Fibroblast of lung (primary cell): ENCODE measurements around the gene PRKCI. TPM values are rescaled to one million over a fixed set of nuclear protein-coding genes. Genes with fewer than 3 reads are reported as not detected.

Experiments
- DNase-seq, 2 donors: peaks; one replicate each; pipeline versions ENCODE4 v3.0.0 to v3.0.0-alpha.2; 2010; ENCODE audit warnings: low read depth in 2 of 2
- H2AFZ ChIP-seq: 2 replicates; pipeline ENCODE4 v1.5.1; 2012; ENCODE audit warnings: low read length, control low read depth, inconsistent platforms
- H3K27ac ChIP-seq: 2 replicates; pipeline ENCODE4 v1.5.1; 2011; ENCODE audit warnings: low read length, control low read depth; ENCODE audit not compliant: insufficient read depth
- H3K27me3 ChIP-seq: 2 replicates; pipeline ENCODE4 v1.5.1; 2011; ENCODE audit warnings: mild to moderate bottlenecking, low read length; ENCODE audit not compliant: control insufficient read depth, insufficient read depth
- H3K36me3 ChIP-seq: 2 replicates; pipeline ENCODE4 v1.5.1; 2011; ENCODE audit warnings: low read length; ENCODE audit not compliant: control insufficient read depth, insufficient read depth
- H3K4me1 ChIP-seq: 2 replicates; pipeline ENCODE4 v1.5.1; 2011; ENCODE audit warnings: low read length; ENCODE audit not compliant: control insufficient read depth, insufficient read depth; ENCODE audit errors: extremely low read depth
- H3K4me2 ChIP-seq: 2 replicates; pipeline ENCODE4 v1.5.1; 2011; ENCODE audit warnings: low read length, control low read depth; ENCODE audit not compliant: insufficient read depth; ENCODE audit errors: extremely low read depth
- H3K4me3 ChIP-seq, 4 experiments: fragments of 200-600 bp in 1 of 4; sonication (generic) in 1 of 4; replicated peaks in 1 of 4; 2 replicates each; pipeline ENCODE4 v1.5.1; 2011 to 2016; ENCODE audit warnings: low read length in 4 of 4, low read depth in 3 of 4, mild to moderate bottlenecking in 3 of 4, control low read depth in 2 of 4, inconsistent platforms in 1 of 4, mixed read lengths in 1 of 4; ENCODE audit not compliant: insufficient read depth in 1 of 4; ENCODE audit errors: control extremely low read depth in 1 of 4
- H3K79me2 ChIP-seq: 2 replicates; pipeline ENCODE4 v1.5.1; 2012; ENCODE audit warnings: mild to moderate bottlenecking, low read length, inconsistent platforms; ENCODE audit not compliant: control insufficient read depth, insufficient read depth
- H3K9ac ChIP-seq: 2 replicates; pipeline ENCODE4 v1.5.1; 2011; ENCODE audit warnings: mild to moderate bottlenecking, low read length, control low read depth; ENCODE audit not compliant: insufficient read depth
- H3K9me3 ChIP-seq: 2 replicates; pipeline ENCODE4 v1.5.1; 2012; ENCODE audit warnings: low read depth, low read length; ENCODE audit not compliant: control insufficient read depth, insufficient read depth
- H4K20me1 ChIP-seq: 2 replicates; pipeline ENCODE4 v1.5.1; 2011; ENCODE audit warnings: low read length; ENCODE audit not compliant: control insufficient read depth, insufficient read depth; ENCODE audit errors: extremely low read depth
- EZH2 ChIP-seq: IDR thresholded peaks from 2 replicates; pipeline ENCODE4 v1.5.1; 2012; ENCODE audit warnings: low read length, control low read depth, mild to moderate bottlenecking; ENCODE audit errors: missing control alignments
- polyA plus RNA-seq, 2 donors: library from polyadenylated mRNA; depleted of rRNA in 1 of 2; stranded (reverse) in 1 of 2; unstranded in 1 of 2; fragments of >200 nt; gene quantifications; 2 replicates each; pipeline ENCODE4 v1.2.1, GENCODE V29; 2011 to 2012; ENCODE audit warnings: missing spikeins in 1 of 2
- total RNA-seq: library from RNA; depleted of rRNA; stranded (reverse); fragments of >200 nt; gene quantifications from 2 replicates; pipeline ENCODE4 v1.2.1, GENCODE V29; 2014
- TF ChIP-seq, protein P1 (sequence below), 2 donors: IDR thresholded peaks in 1 of 2; conservative IDR thresholded peaks in 1 of 2; 1 replicate in 1 of 2; 2 replicates in 1 of 2; pipeline ENCODE4 v1.5.1; 2011 to 2012; ENCODE audit warnings: low read length in 2 of 2, control low read depth in 1 of 2, inconsistent platforms in 1 of 2, low read depth in 1 of 2, mild to moderate bottlenecking in 1 of 2

The PRKCI gene
- total and polyA plus RNA-seq, 2 donors (not counting 1 experiment from before 2014, with no cell fraction given): 68.7 to 80.3 TPM

DNA sequence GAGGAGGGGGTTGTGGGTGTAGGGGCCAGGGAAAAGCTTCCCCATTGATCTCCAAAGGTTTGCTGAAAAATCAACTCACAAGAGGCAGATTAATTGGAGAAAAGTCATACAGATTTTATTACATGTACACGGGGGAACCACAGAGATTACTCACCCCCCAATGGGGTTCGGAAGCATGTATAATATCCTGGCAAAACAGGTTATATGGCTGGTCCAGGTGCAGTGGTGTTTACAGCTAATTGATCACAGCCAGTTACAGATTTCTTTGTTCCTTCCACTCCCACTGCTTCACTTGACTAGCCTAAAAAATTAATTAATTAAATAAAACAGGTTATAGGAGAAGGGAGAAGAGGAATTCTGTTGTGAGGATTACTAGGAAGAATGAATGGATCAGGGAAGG lies 22.4 kb downstream of the PRKCI start:
- Histone ChIP-seq H3K27ac (no peak overlapping the region), H3K9ac (no peak overlapping the region)

DNA sequence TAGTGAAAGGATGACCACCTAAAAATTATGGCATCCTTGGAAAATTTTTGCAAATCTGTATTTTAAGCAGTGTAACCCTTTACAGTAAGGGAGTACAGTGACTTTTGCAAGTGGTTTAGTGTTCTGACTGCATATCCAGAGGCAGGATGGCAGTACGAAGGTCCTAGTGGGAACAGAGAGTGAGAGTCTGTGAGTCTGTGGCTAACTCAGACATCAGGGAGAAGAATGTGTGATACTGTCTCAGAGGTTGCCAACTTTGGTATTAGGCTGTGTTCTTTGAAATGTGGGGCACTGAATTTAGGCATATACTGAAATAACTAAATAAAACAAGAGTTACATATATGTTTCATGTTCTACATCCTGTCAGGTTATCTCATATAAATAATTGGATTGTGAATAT lies 25.7 kb downstream of the PRKCI start:
- TF ChIP-seq EZH2: no peak
- TF ChIP-seq, protein P1, sequence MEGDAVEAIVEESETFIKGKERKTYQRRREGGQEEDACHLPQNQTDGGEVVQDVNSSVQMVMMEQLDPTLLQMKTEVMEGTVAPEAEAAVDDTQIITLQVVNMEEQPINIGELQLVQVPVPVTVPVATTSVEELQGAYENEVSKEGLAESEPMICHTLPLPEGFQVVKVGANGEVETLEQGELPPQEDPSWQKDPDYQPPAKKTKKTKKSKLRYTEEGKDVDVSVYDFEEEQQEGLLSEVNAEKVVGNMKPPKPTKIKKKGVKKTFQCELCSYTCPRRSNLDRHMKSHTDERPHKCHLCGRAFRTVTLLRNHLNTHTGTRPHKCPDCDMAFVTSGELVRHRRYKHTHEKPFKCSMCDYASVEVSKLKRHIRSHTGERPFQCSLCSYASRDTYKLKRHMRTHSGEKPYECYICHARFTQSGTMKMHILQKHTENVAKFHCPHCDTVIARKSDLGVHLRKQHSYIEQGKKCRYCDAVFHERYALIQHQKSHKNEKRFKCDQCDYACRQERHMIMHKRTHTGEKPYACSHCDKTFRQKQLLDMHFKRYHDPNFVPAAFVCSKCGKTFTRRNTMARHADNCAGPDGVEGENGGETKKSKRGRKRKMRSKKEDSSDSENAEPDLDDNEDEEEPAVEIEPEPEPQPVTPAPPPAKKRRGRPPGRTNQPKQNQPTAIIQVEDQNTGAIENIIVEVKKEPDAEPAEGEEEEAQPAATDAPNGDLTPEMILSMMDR (conservative IDR thresholded peaks at IDR 0.05 in 1 of 2, IDR thresholded peaks at IDR 0.05 in 1 of 2; ENCODE audit: low read depth in 1 of 2, low read length in 2 of 2): no peak
- H3K79me2 ChIP-seq: no peaks in the 10 kb centered on the region
- no peaks in the 10 kb centered on the region for H3K27me3 ChIP-seq

More for the DNA sequence above, 22.4 kb downstream of the PRKCI start:
- Histone ChIP-seq H2AFZ (no peak overlapping the region), H3K36me3 (no peaks in the 10 kb centered on the region), H3K9me3 (no peaks in the 10 kb centered on the region), H3K4me1 (no peaks in the 10 kb centered on the region), H4K20me1 (no peaks in the 10 kb centered on the region), H3K4me3 (no peak overlapping the region), H3K27me3 (no peaks in the 10 kb centered on the region), H3K79me2 (no peaks in the 10 kb centered on the region), H3K4me2 (no peak overlapping the region)
- TF ChIP-seq, protein P1 (conservative IDR thresholded peaks at IDR 0.05 in 1 of 2, IDR thresholded peaks at IDR 0.05 in 1 of 2; ENCODE audit: low read depth in 1 of 2, low read length in 2 of 2): no peak
- TF ChIP-seq EZH2: no peak
- no peak for DNase-seq

DNA sequence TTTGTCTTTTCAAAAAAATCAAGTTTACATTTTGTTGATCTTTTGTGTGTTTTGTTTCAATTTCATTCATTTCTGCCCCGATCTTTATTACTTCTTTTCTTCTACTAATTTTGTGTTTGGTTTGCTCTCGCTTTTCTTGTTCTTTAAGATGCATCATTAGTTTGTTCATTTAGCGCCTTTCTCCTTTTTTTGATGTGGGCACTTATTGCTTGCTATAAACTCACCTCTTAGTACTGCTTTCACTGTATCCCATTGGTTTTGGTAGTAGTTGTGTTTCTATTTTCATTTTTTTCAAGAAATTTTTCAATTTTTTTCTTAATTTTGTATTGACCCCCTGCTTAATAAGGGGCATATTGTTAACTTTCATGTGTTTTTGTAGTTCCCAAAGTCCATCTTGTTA lies 34.4 kb downstream of the PRKCI start:
- no peak overlapping the region for H2AFZ ChIP-seq
- TF ChIP-seq EZH2: no peak
- TF ChIP-seq, protein P1 (conservative IDR thresholded peaks at IDR 0.05 in 1 of 2, IDR thresholded peaks at IDR 0.05 in 1 of 2; ENCODE audit: low read depth in 1 of 2, low read length in 2 of 2): no peak
- H4K20me1 ChIP-seq: no peaks in the 10 kb centered on the region
- no peak overlapping the region for H3K9ac ChIP-seq
- H3K79me2 ChIP-seq: no peaks in the 10 kb centered on the region
- no peak overlapping the region for H3K27ac ChIP-seq
- H3K4me2 ChIP-seq: no peak overlapping the region
- H3K4me3 ChIP-seq: no peak overlapping the region
- H3K27me3 ChIP-seq: no peaks in the 10 kb centered on the region
- H3K9me3 ChIP-seq: no peaks in the 10 kb centered on the region
- H3K36me3 ChIP-seq: no peaks in the 10 kb centered on the region
- H3K4me1 ChIP-seq: no peaks in the 10 kb centered on the region
- DNase-seq: no peak

More for the DNA sequence above, 25.7 kb downstream of the PRKCI start:
- no peak overlapping the region for H3K27ac ChIP-seq
- no peak overlapping the region for H3K4me3 ChIP-seq
- no peak overlapping the region for H2AFZ ChIP-seq
- peak in 1 of 2 donors; percentile 4 for DNase-seq
- no peaks in the 10 kb centered on the region for H3K9me3 ChIP-seq
- no peak overlapping the region for H3K9ac ChIP-seq
- no peak overlapping the region for H3K4me2 ChIP-seq
- no peaks in the 10 kb centered on the region for H3K36me3 ChIP-seq
- H4K20me1 ChIP-seq: no peaks in the 10 kb centered on the region
- no peaks in the 10 kb centered on the region for H3K4me1 ChIP-seq
